WTC11 (cell line): ENCODE measurements around the gene ITM2A.

Experiments
- IRF2 ChIP-seq: sonication (generic); formaldehyde crosslinking; IDR thresholded peaks from 2 replicates; pipeline ENCODE4 v1.8.0; 2022; ENCODE audit warnings: low read depth, missing genetic modification reagents, borderline replicate concordance
- MXD4 ChIP-seq: fragments of 250-450 bp; sonication (Bioruptor Pico); IDR thresholded peaks from 2 replicates; pipeline ENCODE4 v1.8.0; 2021; ENCODE audit warnings: mild to moderate bottlenecking, moderate library complexity, borderline replicate concordance
- SMAD4 ChIP-seq: sonication (generic); formaldehyde crosslinking; IDR thresholded peaks from 2 replicates; pipeline ENCODE4 v1.8.0; 2022; ENCODE audit warnings: mild to moderate bottlenecking, missing genetic modification reagents
- TF ChIP-seq, protein P1 (sequence below): fragments of 200-600 bp; IDR thresholded peaks from 2 replicates; pipeline ENCODE4 v1.8.0; 2022; ENCODE audit warnings: antibody characterized with exemption
- TF ChIP-seq, protein P2 (sequence below): sonication (generic); formaldehyde crosslinking; IDR thresholded peaks from 2 replicates; pipeline ENCODE4 v1.8.1; 2022; ENCODE audit warnings: mild to moderate bottlenecking, missing genetic modification reagents, moderate library complexity, borderline replicate concordance
- TF ChIP-seq, protein P3 (sequence below): sonication (generic); formaldehyde crosslinking; IDR thresholded peaks from 2 replicates; pipeline ENCODE4 v1.8.0; 2022; ENCODE audit warnings: mild to moderate bottlenecking, missing genetic modification reagents
- TF ChIP-seq, protein P4 (sequence below): sonication (generic); formaldehyde crosslinking; IDR thresholded peaks from 2 replicates; pipeline ENCODE4 v1.8.1; 2022; ENCODE audit warnings: low read depth, missing genetic modification reagents, borderline replicate concordance

DNA sequence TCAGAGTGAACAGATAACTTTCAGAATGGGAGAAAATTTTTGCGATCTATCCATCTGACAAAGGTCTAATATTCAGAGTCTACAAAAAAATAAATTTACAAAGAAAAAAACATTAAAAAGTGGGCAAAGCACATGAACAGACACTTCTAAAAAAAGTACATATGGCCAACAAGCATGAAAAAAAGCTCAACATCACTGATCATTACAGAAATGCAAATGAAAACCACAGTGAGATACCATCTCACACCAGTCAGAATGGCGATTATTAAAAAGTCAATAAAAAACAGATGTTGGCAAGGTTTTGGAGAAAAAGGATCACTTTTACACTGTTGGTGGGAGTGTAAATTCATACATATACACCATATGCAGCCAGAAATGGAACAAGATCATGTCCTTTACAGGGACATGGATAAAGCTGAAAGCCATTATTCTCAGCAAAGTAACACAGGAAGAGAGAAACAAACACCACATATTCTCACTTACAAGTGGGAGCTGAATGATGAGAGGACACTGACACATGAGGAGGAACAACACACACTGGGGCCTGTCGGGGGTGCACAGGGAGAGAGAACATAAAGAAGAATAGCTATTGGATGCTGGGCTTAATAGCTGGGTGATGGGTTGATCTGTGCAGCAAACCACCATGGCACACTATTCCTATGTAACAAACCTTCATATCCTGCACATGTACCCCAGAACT, 41.6 kb upstream of the ITM2A start:
- TF ChIP-seq, protein P1, sequence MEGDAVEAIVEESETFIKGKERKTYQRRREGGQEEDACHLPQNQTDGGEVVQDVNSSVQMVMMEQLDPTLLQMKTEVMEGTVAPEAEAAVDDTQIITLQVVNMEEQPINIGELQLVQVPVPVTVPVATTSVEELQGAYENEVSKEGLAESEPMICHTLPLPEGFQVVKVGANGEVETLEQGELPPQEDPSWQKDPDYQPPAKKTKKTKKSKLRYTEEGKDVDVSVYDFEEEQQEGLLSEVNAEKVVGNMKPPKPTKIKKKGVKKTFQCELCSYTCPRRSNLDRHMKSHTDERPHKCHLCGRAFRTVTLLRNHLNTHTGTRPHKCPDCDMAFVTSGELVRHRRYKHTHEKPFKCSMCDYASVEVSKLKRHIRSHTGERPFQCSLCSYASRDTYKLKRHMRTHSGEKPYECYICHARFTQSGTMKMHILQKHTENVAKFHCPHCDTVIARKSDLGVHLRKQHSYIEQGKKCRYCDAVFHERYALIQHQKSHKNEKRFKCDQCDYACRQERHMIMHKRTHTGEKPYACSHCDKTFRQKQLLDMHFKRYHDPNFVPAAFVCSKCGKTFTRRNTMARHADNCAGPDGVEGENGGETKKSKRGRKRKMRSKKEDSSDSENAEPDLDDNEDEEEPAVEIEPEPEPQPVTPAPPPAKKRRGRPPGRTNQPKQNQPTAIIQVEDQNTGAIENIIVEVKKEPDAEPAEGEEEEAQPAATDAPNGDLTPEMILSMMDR = no peak
- TF ChIP-seq, protein P2, sequence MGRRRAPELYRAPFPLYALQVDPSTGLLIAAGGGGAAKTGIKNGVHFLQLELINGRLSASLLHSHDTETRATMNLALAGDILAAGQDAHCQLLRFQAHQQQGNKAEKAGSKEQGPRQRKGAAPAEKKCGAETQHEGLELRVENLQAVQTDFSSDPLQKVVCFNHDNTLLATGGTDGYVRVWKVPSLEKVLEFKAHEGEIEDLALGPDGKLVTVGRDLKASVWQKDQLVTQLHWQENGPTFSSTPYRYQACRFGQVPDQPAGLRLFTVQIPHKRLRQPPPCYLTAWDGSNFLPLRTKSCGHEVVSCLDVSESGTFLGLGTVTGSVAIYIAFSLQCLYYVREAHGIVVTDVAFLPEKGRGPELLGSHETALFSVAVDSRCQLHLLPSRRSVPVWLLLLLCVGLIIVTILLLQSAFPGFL = no peak
- TF ChIP-seq IRF2 (CRISPR knock-in tag) = no peak
- TF ChIP-seq, protein P3, sequence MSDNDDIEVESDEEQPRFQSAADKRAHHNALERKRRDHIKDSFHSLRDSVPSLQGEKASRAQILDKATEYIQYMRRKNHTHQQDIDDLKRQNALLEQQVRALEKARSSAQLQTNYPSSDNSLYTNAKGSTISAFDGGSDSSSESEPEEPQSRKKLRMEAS (CRISPR knock-in tag) = no peak
- TF ChIP-seq, protein P4, sequence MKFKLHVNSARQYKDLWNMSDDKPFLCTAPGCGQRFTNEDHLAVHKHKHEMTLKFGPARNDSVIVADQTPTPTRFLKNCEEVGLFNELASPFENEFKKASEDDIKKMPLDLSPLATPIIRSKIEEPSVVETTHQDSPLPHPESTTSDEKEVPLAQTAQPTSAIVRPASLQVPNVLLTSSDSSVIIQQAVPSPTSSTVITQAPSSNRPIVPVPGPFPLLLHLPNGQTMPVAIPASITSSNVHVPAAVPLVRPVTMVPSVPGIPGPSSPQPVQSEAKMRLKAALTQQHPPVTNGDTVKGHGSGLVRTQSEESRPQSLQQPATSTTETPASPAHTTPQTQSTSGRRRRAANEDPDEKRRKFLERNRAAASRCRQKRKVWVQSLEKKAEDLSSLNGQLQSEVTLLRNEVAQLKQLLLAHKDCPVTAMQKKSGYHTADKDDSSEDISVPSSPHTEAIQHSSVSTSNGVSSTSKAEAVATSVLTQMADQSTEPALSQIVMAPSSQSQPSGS (CRISPR knock-in tag) = no peak
- TF ChIP-seq MXD4 (CRISPR knock-in tag) = no peak
- no peak for TF ChIP-seq SMAD4
